ENCODE results near the gene WWOX.

GRCh38 chr16:79213214-79213613 lies 1113.8 kb downstream of the WWOX start:
- peak in 1 of 11 experiments; percentile 6 for TF ChIP-seq CTCF (IDR thresholded peaks at IDR 0.05 in 8 of 11, conservative IDR thresholded peaks at IDR 0.05 in 3 of 11)
- TF ChIP-seq POLR2A (IDR thresholded peaks at IDR 0.05), result no peak
